SK-N-MC (cell line): ENCODE data around the gene CARS1.

Experiments
- EZH2 ChIP-seq: fragments of 200-600 bp; sonication (generic); IDR thresholded peaks from one replicate; pipeline ENCODE4 v1.6.1; 2017; ENCODE audit warnings: antibody characterized with exemption
- FOXP2 ChIP-seq: optimal IDR thresholded peaks from 2 replicates; pipeline ENCODE3; 2011; ENCODE audit warnings: mild to moderate bottlenecking, moderate library complexity; ENCODE audit not compliant: insufficient read depth; ENCODE audit errors: extremely low read length, control extremely low read depth
- POLR2AphosphoS5 ChIP-seq: IDR thresholded peaks from 2 replicates; pipeline ENCODE4 v1.6.1; 2012; ENCODE audit warnings: mild to moderate bottlenecking, low read depth, low read length, borderline replicate concordance

DNA sequence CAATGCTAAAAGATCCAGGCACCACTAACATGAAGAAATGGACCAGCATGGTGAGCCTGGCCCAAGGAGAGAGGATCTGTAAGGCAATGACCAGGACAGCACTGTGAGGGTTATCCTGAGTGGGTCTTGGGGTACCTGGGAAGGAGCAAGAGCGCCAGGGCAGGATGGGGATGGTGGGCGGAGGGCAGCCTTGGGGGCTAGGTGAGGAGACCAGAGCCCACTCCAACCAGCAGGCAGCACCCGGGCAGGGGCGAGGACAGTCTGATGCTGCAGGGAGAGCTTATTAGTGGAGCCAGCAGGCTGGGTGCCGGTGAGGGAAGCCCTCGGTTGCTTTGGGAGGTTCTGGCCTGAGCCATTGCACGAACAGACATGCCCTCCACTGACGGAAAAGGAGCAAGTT is 54.4 kb downstream of the CARS1 start:
- TF ChIP-seq POLR2AphosphoS5 (no peak), EZH2 (no peak), FOXP2 (no peak)
